GM21723 (cell line): ENCODE results near the gene RSPO4.

Experiments used
- ATAC-seq: cut with Tn5 transposase; IDR thresholded peaks from one replicate; pipeline ENCODE4 v1.9.1; 2021; ENCODE audit warnings: mild to moderate bottlenecking, moderate library complexity; ENCODE audit not compliant: unreplicated experiment

RSPO4 gene

DNA sequence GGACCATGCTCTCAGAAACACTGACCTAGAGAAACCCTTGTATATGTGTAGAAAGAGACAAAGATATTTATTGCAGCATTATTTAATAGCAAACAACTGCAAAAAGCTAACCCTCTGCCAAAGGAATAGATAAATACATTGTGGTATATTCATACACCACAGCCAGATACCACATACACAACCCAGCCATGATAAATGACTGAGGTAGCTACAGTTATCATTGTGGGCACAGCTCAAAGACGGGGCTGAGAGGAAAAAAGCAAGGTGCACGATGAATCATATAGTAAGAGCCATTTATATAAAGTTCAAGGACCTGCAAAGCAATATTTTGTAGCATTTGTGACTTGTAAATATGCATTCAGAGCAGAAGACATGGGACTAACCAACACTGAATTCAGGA, 30.8 kb downstream of the RSPO4 start:
- ATAC-seq = no peak

DNA sequence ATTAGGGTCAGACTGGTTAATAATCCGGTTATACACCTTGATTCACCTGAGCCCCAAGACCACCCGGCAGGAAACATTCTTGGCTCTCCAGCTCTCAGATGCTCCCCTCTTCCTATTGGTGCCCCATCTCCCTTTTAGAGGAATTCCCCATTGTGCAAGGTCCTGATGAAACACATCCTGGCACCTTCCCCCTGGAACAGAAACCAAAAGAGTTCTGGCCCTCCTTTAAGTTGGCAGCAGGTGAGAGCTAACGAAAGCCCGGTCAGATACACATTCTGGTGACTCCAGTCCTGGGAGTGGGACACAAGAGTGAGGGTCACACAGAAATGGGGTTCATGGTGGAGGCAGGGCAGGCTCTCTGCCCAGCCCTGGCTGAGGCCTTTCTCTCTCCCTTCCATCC, 32.2 kb downstream of the RSPO4 start:
- ATAC-seq = no peak

- no peak for ATAC-seq
Observed at GRCh38 chr20:967796-968742, 34.0 kb downstream of the RSPO4 start.

GRCh38 chr20:965956-966355, 36.2 kb downstream of the RSPO4 start:
- no peak for ATAC-seq

- ATAC-seq = no peak
Observed at GRCh38 chr20:963795-964194, 38.3 kb downstream of the RSPO4 start.

DNA sequence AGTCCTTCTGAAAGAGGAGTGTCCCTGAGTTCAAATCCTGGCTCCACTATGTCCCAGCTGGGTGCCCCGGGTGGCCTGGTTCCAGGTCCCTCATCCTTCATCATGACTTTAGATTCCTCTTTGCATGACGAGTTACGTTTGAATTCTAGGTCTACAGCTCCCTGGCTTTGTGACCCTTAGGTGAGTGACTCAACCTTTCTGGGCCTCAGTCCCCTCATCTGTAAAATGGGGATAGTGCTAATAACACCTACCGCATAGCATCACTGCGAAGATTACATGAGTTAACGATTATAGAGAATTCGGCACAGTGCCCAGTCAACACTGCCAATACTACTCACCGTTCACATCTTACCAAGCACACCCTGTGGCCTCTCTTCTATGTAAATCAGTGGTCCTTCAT, 39.4 kb downstream of the RSPO4 start:
- ATAC-seq = no peak

GRCh38 chr20:962223-962622, 39.9 kb downstream of the RSPO4 start:
- no peak for ATAC-seq

DNA sequence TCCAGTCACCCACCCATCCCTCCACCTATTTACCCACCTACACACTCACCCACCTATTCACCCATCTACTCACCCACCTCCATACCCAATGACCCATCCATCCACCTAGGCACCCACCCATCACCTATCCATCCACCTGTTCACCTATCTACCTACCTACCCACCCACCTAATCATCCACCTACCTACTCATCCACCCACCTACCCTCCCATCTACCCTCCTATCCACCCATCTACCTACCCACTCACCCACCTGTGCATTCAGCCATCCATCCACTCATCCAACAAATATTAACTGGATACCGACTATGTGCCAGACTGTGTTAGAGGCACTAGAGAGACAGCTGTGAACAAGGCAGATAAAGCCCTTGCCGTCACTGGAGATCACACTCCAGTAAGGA, 40.3 kb downstream of the RSPO4 start:
- ATAC-seq = no peak

GRCh38 chr20:959996-960615, 42.0 kb downstream of the RSPO4 start:
- no peak for ATAC-seq

- ATAC-seq = no peak
Observed at GRCh38 chr20:958936-959815, 42.9 kb downstream of the RSPO4 start.

DNA sequence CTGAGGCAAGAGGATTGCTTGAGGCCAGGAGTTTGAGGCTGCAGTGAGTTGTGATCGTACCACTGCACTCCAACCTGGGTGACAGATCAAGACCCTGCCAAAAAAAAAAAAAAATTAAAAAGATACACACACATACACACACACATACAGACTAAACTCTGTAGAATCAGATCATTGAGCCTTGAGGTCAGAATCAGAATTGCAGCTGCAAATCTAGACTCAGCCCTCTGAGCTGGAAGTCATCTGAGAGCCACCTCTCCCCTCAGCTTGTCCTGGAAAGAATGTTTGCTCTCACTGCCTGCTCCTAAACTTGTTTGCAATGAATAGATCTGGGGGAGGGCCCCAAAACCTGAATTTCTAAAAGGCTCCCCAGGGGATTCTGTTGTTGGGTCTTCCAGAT, 44.6 kb downstream of the RSPO4 start:
- ATAC-seq = no peak

GRCh38 chr20:956330-956951, 45.7 kb downstream of the RSPO4 start:
- ATAC-seq = peak; percentile 62

DNA sequence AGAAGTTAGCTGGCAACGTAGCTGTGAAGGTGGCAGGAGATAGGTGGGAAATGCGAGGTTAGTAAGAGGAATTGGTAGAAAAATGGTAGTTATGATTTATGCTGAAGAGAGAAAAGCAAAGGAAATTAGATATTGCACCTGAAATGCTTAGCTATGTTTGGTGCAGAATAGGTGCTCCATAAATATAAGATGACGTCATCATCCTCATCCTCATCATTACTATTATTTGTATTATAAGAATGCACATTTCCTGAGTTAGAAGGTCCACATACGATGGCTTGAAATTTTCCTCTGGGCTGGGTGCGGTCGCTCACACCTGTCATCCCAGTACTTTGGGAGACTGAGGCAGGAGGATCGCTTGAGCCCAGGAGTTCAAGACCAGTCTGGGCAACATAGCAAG, 46.5 kb downstream of the RSPO4 start:
- no peak for ATAC-seq

GRCh38 chr20:955111-955510, 47.0 kb downstream of the RSPO4 start:
- no peak for ATAC-seq

DNA sequence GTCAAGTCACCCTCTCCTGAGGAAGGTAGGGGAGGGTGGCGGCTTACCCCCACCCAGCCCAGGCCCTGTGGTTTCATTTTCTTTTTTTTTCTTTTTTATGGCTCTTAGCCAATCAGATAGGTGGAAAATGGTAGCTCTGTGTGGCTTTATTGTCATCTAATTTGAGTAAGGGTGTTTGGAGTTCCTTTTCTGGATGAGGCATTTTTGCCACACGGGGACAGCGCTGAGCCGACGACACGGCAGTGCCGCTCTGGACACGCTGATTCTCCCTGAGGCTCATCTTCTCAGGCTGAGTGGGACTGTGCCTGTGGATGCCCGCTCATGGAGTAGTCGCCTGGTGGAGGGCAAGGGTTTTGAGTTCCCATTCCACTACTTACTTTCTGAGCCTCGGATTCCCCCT, 48.4 kb downstream of the RSPO4 start:
- no peak for ATAC-seq

GRCh38 chr20:952196-952795, 49.8 kb downstream of the RSPO4 start:
- no peak for ATAC-seq

- no peak for ATAC-seq
Observed at GRCh38 chr20:951384-952169, 50.5 kb downstream of the RSPO4 start.

DNA sequence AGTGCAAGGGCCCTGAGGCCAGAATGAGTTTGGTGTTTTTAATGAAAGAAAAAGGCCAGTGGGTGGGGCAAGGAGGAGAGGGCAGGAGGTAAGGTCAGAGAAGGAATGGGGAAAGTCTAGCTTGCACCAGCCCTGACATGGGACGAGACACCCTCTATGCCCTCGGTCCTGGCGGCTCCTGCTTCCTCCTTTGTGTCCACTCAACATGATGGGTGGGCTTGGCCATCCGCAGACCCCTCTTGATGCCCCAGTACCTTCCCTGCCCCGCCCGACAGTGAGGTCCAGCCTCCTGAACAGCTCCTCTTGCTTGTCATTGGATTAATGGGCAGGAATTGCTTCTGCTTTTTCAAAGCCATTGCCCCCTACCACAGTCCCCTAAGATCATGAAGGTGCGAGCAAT, 52.4 kb downstream of the RSPO4 start:
- no peak for ATAC-seq

DNA sequence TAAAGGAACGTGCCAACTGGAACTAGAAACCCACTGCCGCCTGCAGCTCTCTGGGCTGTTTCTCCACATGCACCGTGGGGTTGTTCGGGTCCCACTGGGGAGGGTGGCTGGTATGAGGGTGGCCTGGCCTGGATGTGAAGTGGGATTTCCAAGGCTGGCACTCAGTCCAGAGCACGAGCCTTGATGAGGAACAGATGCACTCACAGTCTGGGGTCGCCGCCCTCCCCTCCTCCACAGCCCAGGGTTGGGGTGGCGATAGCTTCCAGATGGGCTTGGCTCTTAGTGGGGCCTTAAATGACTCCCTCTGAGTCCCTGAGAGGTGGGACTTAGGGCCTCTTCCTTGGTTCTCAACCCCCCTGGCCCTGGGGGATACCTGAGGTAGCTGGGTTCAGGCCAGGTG, 55.3 kb downstream of the RSPO4 start:
- ATAC-seq = no peak

DNA sequence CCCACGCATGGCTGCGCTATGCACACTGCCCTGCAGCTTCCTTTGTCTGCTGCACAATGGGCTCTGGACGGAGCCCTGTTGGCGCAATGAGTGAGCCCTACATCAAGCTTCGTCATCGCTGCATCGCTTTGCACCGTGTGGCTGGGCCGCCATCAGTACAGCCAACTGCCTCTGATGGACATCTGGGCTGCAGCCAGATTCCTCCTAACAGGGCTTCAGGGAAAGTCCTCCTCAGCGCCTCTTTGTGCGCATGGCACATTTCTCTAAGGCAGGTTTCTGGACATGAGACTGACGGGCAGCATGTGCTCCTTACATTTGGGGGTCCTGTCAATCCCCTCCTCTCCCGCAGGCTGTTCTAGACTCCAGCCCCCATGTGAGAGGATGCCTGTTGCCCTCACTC, 56.3 kb downstream of the RSPO4 start:
- ATAC-seq = no peak
